HepG2 (cell line): ENCODE measurements around the gene DIPK1B. TPM values are rescaled to one million over a fixed set of nuclear protein-coding genes. Genes with fewer than 3 reads are reported as not detected.
A peak's percentile ranks its signal among the peaks of the same experiment; 100 is the strongest.

Experiments used
- AHDC1 ChIP-seq: sonication (generic); formaldehyde crosslinking; IDR thresholded peaks from 2 replicates; pipeline ENCODE4 v1.5.1; 2020; ENCODE audit warnings: mild to moderate bottlenecking, missing genetic modification reagents, borderline replicate concordance
- CREM ChIP-seq, 2 experiments: sonication (generic) in 1 of 2; formaldehyde crosslinking in 1 of 2; IDR thresholded peaks; 2 replicates each; pipeline versions ENCODE4 v1.4.0 to v1.6.1; 2016 to 2020; ENCODE audit warnings: antibody characterized with exemption in 1 of 2, mild to moderate bottlenecking in 1 of 2, missing genetic modification reagents in 1 of 2
- ERF ChIP-seq: IDR thresholded peaks from 2 replicates; pipeline ENCODE4 v1.6.1; 2018; ENCODE audit warnings: missing biosample characterization, missing genetic modification reagents
- JUNB ChIP-seq: sonication (generic); formaldehyde crosslinking; IDR thresholded peaks from 2 replicates; pipeline ENCODE4 v1.8.0; 2022; ENCODE audit warnings: missing genetic modification reagents, mild to moderate bottlenecking, borderline replicate concordance
- MAZ ChIP-seq, 2 experiments: sonication (generic) in 1 of 2; formaldehyde crosslinking in 1 of 2; IDR thresholded peaks; 2 replicates each; pipeline versions ENCODE4 v1.5.0 to v1.6.1; 2012 to 2020; ENCODE audit warnings: low read depth in 2 of 2, mild to moderate bottlenecking in 2 of 2, borderline replicate concordance in 1 of 2, improper control_type of control experiment in 1 of 2, low read length in 1 of 2, missing genetic modification reagents in 1 of 2, moderate library complexity in 1 of 2
- NFATC3 ChIP-seq: sonication (generic); formaldehyde crosslinking; IDR thresholded peaks from 2 replicates; pipeline ENCODE4 v1.5.1; 2020; ENCODE audit warnings: mild to moderate bottlenecking, missing genetic modification reagents
- REST ChIP-seq, 2 experiments: IDR thresholded peaks; 2 replicates each; pipeline ENCODE4 v1.6.1; 2011 to 2012; ENCODE audit warnings: low read length in 2 of 2, borderline replicate concordance in 1 of 2, low read depth in 1 of 2, mild to moderate bottlenecking in 1 of 2, moderate library complexity in 1 of 2
- SPEN ChIP-seq: sonication (generic); formaldehyde crosslinking; IDR thresholded peaks from 2 replicates; pipeline ENCODE4 v1.5.1; 2020; ENCODE audit warnings: low read depth, mild to moderate bottlenecking, missing genetic modification reagents
- SRF ChIP-seq: IDR thresholded peaks from 2 replicates; pipeline ENCODE4 v1.6.1; 2011; ENCODE audit warnings: mild to moderate bottlenecking, low read depth, low read length, moderate library complexity
- TRIM24 ChIP-seq: sonication (generic); formaldehyde crosslinking; IDR thresholded peaks from 2 replicates; pipeline ENCODE4 v1.8.0; 2022; ENCODE audit warnings: mild to moderate bottlenecking, missing genetic modification reagents
- ZNF136 ChIP-seq: sonication (generic); formaldehyde crosslinking; IDR thresholded peaks from 2 replicates; pipeline ENCODE4 v1.8.1; 2022; ENCODE audit warnings: low read depth, mild to moderate bottlenecking, moderate library complexity, missing genetic modification reagents
- ZNF350 ChIP-seq: sonication (generic); formaldehyde crosslinking; IDR thresholded peaks from 2 replicates; pipeline ENCODE4 v1.4.0; 2020; ENCODE audit warnings: mild to moderate bottlenecking, low read depth, missing genetic modification reagents, borderline replicate concordance
- ZNF496 ChIP-seq: sonication (generic); formaldehyde crosslinking; IDR thresholded peaks from 2 replicates; pipeline ENCODE4 v1.8.1; 2023; ENCODE audit warnings: mild to moderate bottlenecking, moderate library complexity, missing genetic modification reagents; ENCODE audit not compliant: insufficient replicate concordance
- ZNF747 ChIP-seq: sonication (generic); formaldehyde crosslinking; IDR thresholded peaks from 2 replicates; pipeline ENCODE4 v1.8.1; 2023; ENCODE audit warnings: missing genetic modification reagents, mild to moderate bottlenecking, borderline replicate concordance
- polyA plus RNA-seq, 8 experiments: library from polyadenylated mRNA; depleted of rRNA in 3 of 8; stranded (reverse) in 7 of 8; unstranded in 1 of 8; fragments of >200 nt; fragmentation: Illumina TruSeq in 4 of 8; extraction: Trizol in 4 of 8; gene quantifications; 2 replicates each; pipeline versions ENCODE4 v1.2.1 to v1.2.3, GENCODE V29; 2011 to 2016; ENCODE audit warnings: low read depth in 4 of 8, missing spikeins in 1 of 8, mixed read lengths in 1 of 8; ENCODE audit not compliant: insufficient read depth in 1 of 8
- total RNA-seq, 5 experiments: library from RNA; depleted of rRNA; stranded (reverse); fragments of >200 nt; fragmentation: Illumina TruSeq; extraction: Trizol; gene quantifications; 2 replicates each; pipeline ENCODE4 v1.2.3, GENCODE V29; 2016; ENCODE audit warnings: low read depth in 1 of 5

The DIPK1B gene
- total and polyA plus RNA-seq, 2 of the 13 experiments (the other 11 are each of a cell fraction or from before 2014, with no cell fraction given): 0.18 to 3.9 TPM

- no peak for TF ChIP-seq ZNF136 (CRISPR knock-in tag)
- peak; percentile 50; the same call in 1 of the 2 replicates for TF ChIP-seq CREM (IDR thresholded peaks at IDR 0.05)
- TF ChIP-seq CREM (CRISPR knock-in tag; IDR thresholded peaks at IDR 0.05): no peak
- TF ChIP-seq TRIM24 (CRISPR knock-in tag): peak; percentile 85
- no peak for TF ChIP-seq MAZ (IDR thresholded peaks at IDR 0.05; ENCODE audit: borderline replicate concordance, low read depth, low read length)
- TF ChIP-seq MAZ (CRISPR knock-in tag; IDR thresholded peaks at IDR 0.05; ENCODE audit: low read depth): peak; percentile 22; the same call in 1 of the 2 replicates
- TF ChIP-seq SRF: no peak
- peak; percentile 42; the same call in 1 of the 2 replicates for TF ChIP-seq ZNF350 (CRISPR knock-in tag)
- TF ChIP-seq ZNF747 (CRISPR knock-in tag): peak; percentile 76; the same call in 1 of the 2 replicates
- 0 out of 2 replicates have a peak, but pooled peaks have one; percentile 71 for TF ChIP-seq JUNB
- no peak for TF ChIP-seq NFATC3 (CRISPR knock-in tag)
- no peak for TF ChIP-seq REST (IDR thresholded peaks at IDR 0.05; ENCODE audit: borderline replicate concordance in 1 of 2, low read depth in 1 of 2, low read length in 2 of 2)
- no peak for TF ChIP-seq ZNF496 (CRISPR knock-in tag)
- peak; percentile 81; the same call in 1 of the 2 replicates for TF ChIP-seq SPEN (CRISPR knock-in tag)
- TF ChIP-seq ERF (CRISPR knock-in tag): peak; percentile 49; the same call in 1 of the 2 replicates
- TF ChIP-seq AHDC1 (CRISPR knock-in tag): peak; percentile 50; the same call in 1 of the 2 replicates
These were observed 18.7 kb upstream of the DIPK1B start (continued) for GRCh38 chr9:136693490-136694162.
